GM12878 (cell line): ENCODE measurements around the gene PDE9A. TPM values are rescaled to one million over a fixed set of nuclear protein-coding genes. Genes with fewer than 3 reads are reported as not detected.

Experiments
- ATF3 ChIP-seq: IDR thresholded peaks from 2 replicates; pipeline ENCODE4 v1.6.1; 2011; ENCODE audit warnings: low read depth, mild to moderate bottlenecking, low read length, moderate library complexity, borderline replicate concordance; ENCODE audit errors: extremely low read depth
- BACH1 ChIP-seq: fragments of 450-650 bp; IDR thresholded peaks from 2 replicates; pipeline ENCODE4 v1.6.1; 2017; ENCODE audit warnings: mild to moderate bottlenecking, borderline replicate concordance
- CBX5 ChIP-seq: sonication (generic); IDR thresholded peaks from 2 replicates; pipeline ENCODE4 v1.6.1; 2016; ENCODE audit warnings: low read depth, moderate library complexity, mild to moderate bottlenecking, inconsistent platforms
- CHD2 ChIP-seq: IDR thresholded peaks from 2 replicates; pipeline ENCODE4 v1.6.1; 2011; ENCODE audit warnings: low read depth, low read length, improper control_type of control experiment, borderline replicate concordance
- CUX1 ChIP-seq: IDR thresholded peaks from 2 replicates; pipeline ENCODE4 v1.6.1; 2012; ENCODE audit warnings: improper control_type of control experiment, low read depth, low read length; ENCODE audit not compliant: insufficient replicate concordance
- EED ChIP-seq: sonication (generic); IDR thresholded peaks from 2 replicates; pipeline ENCODE4 v1.6.1; 2016; ENCODE audit warnings: antibody characterized with exemption, low read depth
- EP300 ChIP-seq, 2 experiments: fragments of 150-350 bp in 1 of 2; IDR thresholded peaks; 2 replicates each; pipeline ENCODE4 v1.6.1; 2011 to 2012; ENCODE audit warnings: low read depth in 2 of 2, low read length in 2 of 2, borderline replicate concordance in 1 of 2, improper control_type of control experiment in 1 of 2, inconsistent platforms in 1 of 2; ENCODE audit not compliant: control insufficient read depth in 1 of 2
- ETV6 ChIP-seq, 2 experiments: fragments of 450-650 bp in 1 of 2; IDR thresholded peaks in 1 of 2; conservative IDR thresholded peaks in 1 of 2; 2 replicates each; pipeline ENCODE4 v1.6.1; 2014; ENCODE audit warnings: antibody characterized with exemption in 1 of 2, borderline replicate concordance in 1 of 2, low read depth in 1 of 2, mild to moderate bottlenecking in 1 of 2, moderate library complexity in 1 of 2
- FOS ChIP-seq: IDR thresholded peaks from 3 replicates; pipeline ENCODE4 v1.6.1; 2011; ENCODE audit warnings: borderline replicate concordance; ENCODE audit not compliant: insufficient read length; ENCODE audit errors: extremely low read depth
- FOXK2 ChIP-seq: fragments of 450-650 bp; IDR thresholded peaks from 2 replicates; pipeline ENCODE4 v1.6.1; 2017; ENCODE audit warnings: mild to moderate bottlenecking, moderate library complexity
- FOXM1 ChIP-seq: IDR thresholded peaks from 2 replicates; pipeline ENCODE4 v1.6.1; 2012; ENCODE audit warnings: low read depth, mild to moderate bottlenecking, inconsistent platforms, low read length, moderate library complexity
- HDAC2 ChIP-seq: fragments of 200-600 bp; sonication (generic); IDR thresholded peaks from 2 replicates; pipeline ENCODE4 v1.6.1; 2017
- IKZF2 ChIP-seq, 2 experiments: fragments of 450-650 bp; IDR thresholded peaks; 2 replicates each; pipeline ENCODE4 v1.6.1; 2017; ENCODE audit warnings: mild to moderate bottlenecking in 2 of 2, moderate library complexity in 2 of 2
- IRF5 ChIP-seq: fragments of 450-650 bp; IDR thresholded peaks from 2 replicates; pipeline ENCODE4 v1.6.1; 2017; ENCODE audit warnings: borderline replicate concordance
- JUNB ChIP-seq: IDR thresholded peaks from 2 replicates; pipeline ENCODE4 v1.6.1; 2016; ENCODE audit warnings: antibody characterized with exemption, mild to moderate bottlenecking
- MTA2 ChIP-seq: fragments of 450-650 bp; IDR thresholded peaks from 2 replicates; pipeline ENCODE4 v1.6.1; 2016; ENCODE audit warnings: low read depth, mild to moderate bottlenecking, moderate library complexity
- MXI1 ChIP-seq: fragments of 150-350 bp; IDR thresholded peaks from 2 replicates; pipeline ENCODE4 v1.6.1; 2011; ENCODE audit warnings: low read depth, mild to moderate bottlenecking, inconsistent platforms, low read length, improper control_type of control experiment
- MYB ChIP-seq: fragments of 150-350 bp; IDR thresholded peaks from 2 replicates; pipeline ENCODE4 v1.6.1; 2014; ENCODE audit warnings: mild to moderate bottlenecking, low read depth, low read length, borderline replicate concordance
- NBN ChIP-seq: fragments of 450-650 bp; IDR thresholded peaks from 2 replicates; pipeline ENCODE4 v1.6.1; 2016
- NRF1 ChIP-seq: conservative IDR thresholded peaks from 2 replicates; pipeline ENCODE4 v1.6.1; 2011; ENCODE audit warnings: mild to moderate bottlenecking, low read depth, low read length, improper control_type of control experiment
- PAX8 ChIP-seq: fragments of 450-650 bp; IDR thresholded peaks from 2 replicates; pipeline ENCODE4 v1.6.1; 2017; ENCODE audit warnings: mild to moderate bottlenecking, moderate library complexity
- SIX5 ChIP-seq: IDR thresholded peaks from 2 replicates; pipeline ENCODE4 v1.6.1; 2011; ENCODE audit warnings: mild to moderate bottlenecking, low read depth, low read length, moderate library complexity; ENCODE audit not compliant: severe bottlenecking
- STAT3 ChIP-seq: IDR thresholded peaks from 2 replicates; pipeline ENCODE4 v1.6.1; 2011; ENCODE audit warnings: low read depth, low read length, improper control_type of control experiment
- TAF1 ChIP-seq: IDR thresholded peaks from 2 replicates; pipeline ENCODE4 v1.6.1; 2011; ENCODE audit warnings: mild to moderate bottlenecking, low read depth, low read length, borderline replicate concordance
- YY1 ChIP-seq: IDR thresholded peaks from 2 replicates; pipeline ENCODE4 v1.6.1; 2011; ENCODE audit warnings: low read depth, mild to moderate bottlenecking, low read length
- ZBED1 ChIP-seq: IDR thresholded peaks from 2 replicates; pipeline ENCODE4 v1.6.1; 2016; ENCODE audit warnings: borderline replicate concordance
- polyA plus RNA-seq, 11 experiments: library from polyadenylated mRNA; depleted of rRNA in 4 of 11; unstranded in 6 of 11; stranded (reverse) in 5 of 11; fragments of >200 nt; fragmentation: Nextera tagmentation in 4 of 11; fragmentation: Illumina TruSeq in 1 of 11; extraction: Ambion mirVana in 4 of 11; extraction: Trizol in 1 of 11; gene quantifications; 1 replicate in 1 of 11; 2 replicates in 10 of 11; pipeline versions ENCODE4 v1.2.1 to v1.2.3, GENCODE V29; 2011 to 2016; ENCODE audit warnings: inconsistent platforms in 2 of 11, missing spikeins in 2 of 11, low read depth in 1 of 11
- total RNA-seq, 4 experiments: library from RNA; depleted of rRNA in 3 of 4; stranded (reverse); fragments of >200 nt in 3 of 4; fragmentation: Illumina TruSeq in 1 of 4; extraction: Trizol in 1 of 4; gene quantifications; 2 replicates each; pipeline versions ENCODE4 v1.2.1 to v1.2.3, GENCODE V29; 2013 to 2021

The PDE9A gene
- total and polyA plus RNA-seq, 10 of the 15 experiments (the other 5 are each of a cell fraction or from before 2014, with no cell fraction given) = 0.08 to 0.45 (median 0.20) TPM; not detected in 1

- no peak for TF ChIP-seq CHD2
- TF ChIP-seq YY1 = no peak
- no peak for TF ChIP-seq TAF1
- TF ChIP-seq EED = peak; percentile 29; the same call in 1 of the 2 replicates
- no peak for TF ChIP-seq IRF5
- TF ChIP-seq ETV6 (conservative IDR thresholded peaks at IDR 0.05 in 1 of 2, IDR thresholded peaks at IDR 0.05 in 1 of 2; ENCODE audit: borderline replicate concordance in 1 of 2, low read depth in 1 of 2) = no peak
- no peak for TF ChIP-seq SIX5
- TF ChIP-seq MYB = no peak
- TF ChIP-seq PAX8 = no peak
- no peak for TF ChIP-seq HDAC2
- TF ChIP-seq EP300 (IDR thresholded peaks at IDR 0.05; ENCODE audit: borderline replicate concordance in 1 of 2, control insufficient read depth in 1 of 2, low read depth in 2 of 2, low read length in 2 of 2) = 0 out of 4 replicates have a peak, but pooled peaks of 1 of the 2 experiments have one; percentile 20
- no peak for TF ChIP-seq ATF3
- no peak for TF ChIP-seq FOXK2
- no peak for TF ChIP-seq CUX1
- TF ChIP-seq ZBED1 = no peak
- no peak for TF ChIP-seq FOXM1
- TF ChIP-seq MXI1 = no peak
- TF ChIP-seq MTA2 = peak; percentile 69
- TF ChIP-seq NBN = 0 out of 2 replicates have a peak, but pooled peaks have one; percentile 24
- TF ChIP-seq STAT3 = no peak
- peak; percentile 96 for TF ChIP-seq JUNB
- no peak for TF ChIP-seq BACH1
- TF ChIP-seq NRF1 = no peak
- TF ChIP-seq FOS = no peak
- TF ChIP-seq CBX5 = no peak
- peak in 1 of 2 experiments; percentile 50; a peak in 1 of 4 replicates for TF ChIP-seq IKZF2 (IDR thresholded peaks at IDR 0.05)
Observed at GRCh38 chr21:42799516-42799915, 146.1 kb downstream of the PDE9A start (continued).
